Activated naive CD4-positive, alpha-beta T cell treated with anti-CD3 and anti-CD28 coated beads, Interleukin-2, amount 50 U/mL, for 24 hours (primary cell): Measurements from ENCODE around the gene IL3RA.
"Not testable (repeated sequence)": the region's sequence is repeated elsewhere in the genome, so short reads cannot be mapped to it uniquely, and the experiment has no call there.

ENCODE experiments used
- H3K27ac Mint-ChIP-seq: one replicate; pipeline ENCODE4 v1.8.0; 2021; ENCODE audit warnings: mild to moderate bottlenecking, mixed read lengths
- H3K27me3 Mint-ChIP-seq: one replicate; pipeline ENCODE4 v1.8.0; 2021; ENCODE audit warnings: mixed read lengths
- H3K36me3 Mint-ChIP-seq: one replicate; pipeline ENCODE4 v1.8.0; 2021; ENCODE audit warnings: mixed read lengths
- H3K4me1 Mint-ChIP-seq: one replicate; pipeline ENCODE4 v1.8.0; 2021; ENCODE audit warnings: mixed read lengths
- H3K4me3 Mint-ChIP-seq: one replicate; pipeline ENCODE4 v1.8.0; 2021; ENCODE audit warnings: mild to moderate bottlenecking, mixed read lengths
- H3K9me3 Mint-ChIP-seq: one replicate; pipeline ENCODE4 v1.8.0; 2021; ENCODE audit warnings: mixed read lengths

IL3RA gene

DNA sequence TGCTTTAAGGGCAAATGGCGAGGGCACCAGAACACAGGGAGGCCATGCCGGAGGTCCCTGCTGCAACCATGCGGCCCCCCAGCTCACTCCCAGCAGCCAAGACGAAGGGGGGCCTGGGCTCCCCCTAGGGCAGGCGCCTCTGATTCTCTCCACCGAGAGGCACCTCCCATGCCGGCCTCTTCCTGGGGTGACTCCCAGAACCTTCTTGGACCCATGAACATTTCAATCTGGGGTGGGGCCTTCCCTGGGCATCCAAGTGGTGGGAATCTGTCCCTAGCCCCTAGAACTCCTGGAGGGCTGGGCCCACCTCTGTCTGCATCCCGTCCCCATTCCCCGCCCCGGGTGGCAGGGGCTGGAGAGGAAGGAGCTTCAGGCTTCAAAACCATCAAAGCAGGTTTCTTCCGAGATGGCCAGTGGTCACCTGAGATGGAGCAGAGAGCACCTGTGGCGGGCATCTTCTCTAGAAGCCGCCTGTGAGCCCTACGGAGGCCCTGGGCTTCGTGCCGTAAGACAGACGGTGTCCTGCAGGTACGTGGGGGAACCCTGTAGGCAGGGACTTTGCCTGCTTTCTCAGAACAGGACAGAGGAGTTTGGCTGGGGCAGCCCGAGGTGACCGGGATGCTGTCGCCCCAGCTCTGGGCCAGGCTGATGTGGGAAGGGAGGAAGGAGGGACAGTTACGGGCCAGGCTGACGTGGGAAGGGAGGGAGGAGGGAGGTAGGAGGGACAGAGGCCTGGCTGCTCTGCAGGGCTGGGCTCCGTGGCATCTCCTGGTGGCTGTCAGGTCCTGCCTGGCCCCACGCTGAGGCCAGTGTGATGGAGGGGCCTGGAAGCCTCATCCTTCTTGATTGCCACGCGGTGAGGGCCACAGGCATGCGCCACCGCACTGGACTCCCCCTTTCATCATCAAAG, 62.1 kb downstream of the IL3RA start:
- Mint-ChIP-seq H3K36me3 (no peaks in the 10 kb centered on the region), H3K4me3 (no peak overlapping the region), H3K27ac (no peak overlapping the region), H3K27me3 (no peaks in the 10 kb centered on the region), H3K9me3 (no peaks in the 10 kb centered on the region), H3K4me1 (peaks cover 22% of the 10 kb centered on the region)

DNA sequence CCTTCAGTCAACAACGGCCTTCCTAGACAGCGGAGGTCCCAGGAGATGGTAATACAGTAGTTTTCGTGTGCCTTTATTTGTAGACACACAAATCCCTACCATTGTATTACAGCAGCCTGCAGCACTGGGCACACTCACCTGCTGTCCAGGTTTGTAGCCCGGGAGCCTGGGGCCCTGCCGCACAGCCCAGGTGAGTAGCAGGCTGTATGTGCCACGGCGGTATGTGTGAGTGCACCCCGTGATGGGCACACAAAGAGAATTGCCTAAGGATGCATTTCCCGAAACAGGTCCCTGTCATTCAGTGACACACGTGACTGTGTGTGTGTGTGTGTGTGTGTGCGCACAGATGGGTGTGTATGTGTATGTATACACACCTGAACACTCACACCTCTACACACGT, 63.5 kb downstream of the IL3RA start:
- peaks cover 12% of the 10 kb centered on the region for H3K4me1 Mint-ChIP-seq
- H3K36me3 Mint-ChIP-seq: no peaks in the 10 kb centered on the region
- H3K27ac Mint-ChIP-seq: no peak overlapping the region
- no peaks in the 10 kb centered on the region for H3K27me3 Mint-ChIP-seq
- H3K4me3 Mint-ChIP-seq: no peak overlapping the region
- H3K9me3 Mint-ChIP-seq: no peaks in the 10 kb centered on the region

DNA sequence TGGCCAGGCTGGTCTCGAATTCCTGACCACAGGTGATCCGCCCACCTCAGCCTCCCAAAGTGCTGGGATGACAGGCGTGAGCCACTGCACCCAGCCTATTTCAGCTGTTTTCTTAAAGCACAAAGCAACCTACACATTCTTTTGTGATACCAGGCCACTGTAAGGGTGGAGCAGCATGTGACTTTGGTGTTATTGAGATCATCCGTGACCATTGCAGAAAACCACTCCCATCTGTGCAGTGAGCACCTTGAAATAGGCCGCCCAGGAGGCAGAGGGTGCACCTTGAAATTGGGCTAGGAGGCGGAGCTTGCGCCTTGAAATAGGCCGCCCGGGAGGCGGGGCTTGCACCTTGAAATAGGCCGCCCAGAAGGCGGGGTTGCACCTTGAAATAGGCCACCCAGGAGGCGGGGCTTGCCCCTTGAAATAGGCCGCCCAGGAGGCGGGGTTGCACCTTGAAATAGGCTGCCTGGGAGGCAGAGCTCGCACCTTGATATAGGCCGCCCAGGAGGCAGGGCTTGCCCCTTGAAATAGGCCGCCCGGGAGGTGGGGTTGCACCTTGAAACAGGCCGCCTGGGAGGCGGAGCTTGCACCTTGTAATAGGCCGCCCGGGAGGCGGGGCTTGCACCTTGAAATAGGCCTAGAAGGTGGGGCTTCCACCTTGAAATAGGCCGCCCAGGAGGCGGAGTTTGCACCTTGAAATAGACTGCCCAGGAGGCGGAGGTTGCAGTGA, 64.3 kb downstream of the IL3RA start:
- Mint-ChIP-seq H3K4me3 (no peak overlapping the region), H3K27me3 (no peaks in the 10 kb centered on the region), H3K9me3 (no peaks in the 10 kb centered on the region), H3K27ac (no peak overlapping the region), H3K4me1 (peaks cover 4% of the 10 kb centered on the region), H3K36me3 (no peaks in the 10 kb centered on the region)

DNA sequence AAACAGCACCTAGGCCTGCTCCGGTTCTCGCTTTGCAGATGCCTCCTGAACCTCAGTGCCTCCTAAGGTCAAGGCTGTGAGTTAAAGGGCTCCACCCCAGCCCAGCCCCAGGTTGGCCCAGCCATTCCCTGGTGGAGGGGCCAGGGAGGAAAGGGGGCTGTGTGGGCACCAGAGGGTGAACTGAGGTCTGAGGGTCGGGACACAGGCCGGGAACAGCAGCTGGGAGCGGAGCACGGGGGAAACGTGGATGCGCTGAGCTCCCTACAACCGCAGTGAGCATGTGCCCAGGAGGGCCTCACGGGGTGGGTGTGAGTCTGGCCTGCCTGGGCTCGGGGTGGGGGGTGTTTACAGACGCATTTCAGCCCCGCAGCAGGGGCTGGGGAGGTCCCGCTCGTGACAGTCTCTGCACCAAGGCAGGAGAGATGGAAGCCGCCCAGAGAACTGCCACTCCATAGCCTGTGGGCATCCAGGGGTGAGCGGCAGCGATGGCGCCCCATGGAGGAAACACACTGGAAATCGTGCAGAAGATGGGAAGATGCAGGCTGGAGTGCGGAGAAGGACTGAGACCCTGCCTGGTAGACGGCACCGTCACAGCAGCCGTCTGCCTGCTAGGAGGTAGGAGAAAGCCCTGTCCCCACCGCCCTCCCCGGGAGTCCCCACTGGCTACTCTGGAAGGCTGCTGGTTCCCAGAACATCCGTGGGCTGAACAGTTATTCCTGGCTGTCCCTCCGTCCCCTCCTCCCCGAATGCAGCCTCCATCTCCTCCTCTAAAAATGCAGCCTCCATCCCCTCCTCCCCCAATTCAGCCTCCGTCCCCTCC, 65.2 kb downstream of the IL3RA start:
- Mint-ChIP-seq H3K4me3 (no peak overlapping the region), H3K27me3 (no peaks in the 10 kb centered on the region), H3K4me1 (no peaks in the 10 kb centered on the region), H3K27ac (no peak overlapping the region), H3K9me3 (no peaks in the 10 kb centered on the region), H3K36me3 (no peaks in the 10 kb centered on the region)

DNA sequence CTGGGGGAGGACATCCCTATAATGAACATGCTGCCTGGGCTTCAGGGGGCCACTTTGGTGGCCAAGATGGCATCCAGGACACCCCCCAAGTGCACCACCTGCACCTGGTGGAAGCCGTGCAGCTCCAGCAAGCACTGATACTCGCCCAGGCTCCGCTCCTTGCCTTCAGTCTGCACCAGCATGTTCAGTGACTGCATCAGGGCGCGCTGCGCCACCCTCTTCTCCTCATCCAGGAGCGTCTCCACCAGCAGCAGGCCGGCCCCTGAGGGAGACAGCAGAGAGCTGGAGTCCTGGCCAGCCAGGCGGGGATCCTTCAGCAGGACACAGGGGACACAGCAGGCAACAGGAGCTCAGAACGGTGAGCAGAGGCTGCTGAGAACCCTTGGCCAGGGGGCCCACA, 66.6 kb downstream of the IL3RA start:
- H3K27ac Mint-ChIP-seq: no peak overlapping the region
- no peak overlapping the region for H3K4me3 Mint-ChIP-seq
- no peaks in the 10 kb centered on the region for H3K36me3 Mint-ChIP-seq
- no peaks in the 10 kb centered on the region for H3K27me3 Mint-ChIP-seq
- H3K9me3 Mint-ChIP-seq: no peaks in the 10 kb centered on the region
- no peaks in the 10 kb centered on the region for H3K4me1 Mint-ChIP-seq

DNA sequence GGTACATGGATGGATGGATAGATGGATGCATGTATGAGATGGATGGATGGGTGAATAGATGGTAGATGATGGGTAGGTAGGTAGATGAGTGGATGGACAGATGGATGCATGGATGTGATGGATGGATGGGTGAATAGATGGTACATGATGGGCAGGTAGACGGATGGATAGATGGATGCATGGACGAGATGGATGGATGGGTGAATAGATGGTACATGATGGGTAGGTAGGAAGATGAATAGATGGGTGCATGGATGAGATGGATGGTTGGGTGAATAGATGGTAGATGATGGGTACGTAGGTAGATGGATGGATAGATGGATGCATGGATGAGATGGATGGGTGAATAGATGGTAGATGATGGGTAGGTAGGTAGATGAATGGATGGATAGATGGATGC, 67.3 kb downstream of the IL3RA start:
- H3K4me1 Mint-ChIP-seq, H3K4me3 Mint-ChIP-seq, H3K27me3 Mint-ChIP-seq, H3K9me3 Mint-ChIP-seq, H3K36me3 Mint-ChIP-seq, H3K27ac Mint-ChIP-seq: not testable (repeated sequence)

DNA sequence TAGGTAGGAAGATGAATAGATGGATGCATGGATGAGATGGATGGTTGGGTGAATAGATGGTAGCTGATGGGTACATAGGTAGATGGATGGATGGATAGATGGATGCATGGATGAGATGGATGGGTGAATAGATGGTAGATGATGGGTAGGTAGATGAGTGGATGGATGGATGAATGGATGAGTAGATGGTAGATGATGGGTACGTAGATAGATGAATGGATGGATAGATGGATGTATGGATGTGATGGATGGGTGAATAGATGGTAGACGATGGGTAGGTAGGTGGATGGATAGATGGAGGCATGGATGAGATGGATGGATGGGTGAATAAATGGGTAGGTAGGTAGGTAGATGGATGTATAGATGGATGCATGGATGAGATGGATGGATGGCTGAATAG, 69.2 kb downstream of the IL3RA start:
- H3K36me3 Mint-ChIP-seq, H3K27ac Mint-ChIP-seq, H3K9me3 Mint-ChIP-seq, H3K27me3 Mint-ChIP-seq, H3K4me1 Mint-ChIP-seq, H3K4me3 Mint-ChIP-seq: not testable (repeated sequence)

DNA sequence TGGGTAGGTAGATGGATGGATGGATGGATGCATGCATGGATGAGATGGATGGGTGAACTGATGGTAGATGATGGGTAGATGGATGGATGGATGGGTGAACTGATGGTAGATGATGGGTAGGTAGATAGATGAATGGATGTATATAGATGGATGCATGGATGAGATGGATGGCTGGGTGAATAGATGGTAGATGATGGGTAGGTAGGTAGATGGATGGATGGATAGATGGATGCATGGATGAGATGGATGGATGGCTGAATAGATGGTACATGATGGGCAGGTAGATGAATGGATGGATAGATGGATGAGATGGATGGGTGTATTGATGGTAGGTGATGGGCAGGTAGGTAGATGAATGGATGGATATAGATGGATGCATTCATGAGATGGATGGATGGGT, 70.5 kb downstream of the IL3RA start:
- Mint-ChIP-seq H3K4me1 (no peaks in the 10 kb centered on the region), H3K27me3 (no peaks in the 10 kb centered on the region), H3K9me3 (no peaks in the 10 kb centered on the region), H3K4me3 (no peak overlapping the region), H3K27ac (no peak overlapping the region), H3K36me3 (peaks cover 6% of the 10 kb centered on the region)

DNA sequence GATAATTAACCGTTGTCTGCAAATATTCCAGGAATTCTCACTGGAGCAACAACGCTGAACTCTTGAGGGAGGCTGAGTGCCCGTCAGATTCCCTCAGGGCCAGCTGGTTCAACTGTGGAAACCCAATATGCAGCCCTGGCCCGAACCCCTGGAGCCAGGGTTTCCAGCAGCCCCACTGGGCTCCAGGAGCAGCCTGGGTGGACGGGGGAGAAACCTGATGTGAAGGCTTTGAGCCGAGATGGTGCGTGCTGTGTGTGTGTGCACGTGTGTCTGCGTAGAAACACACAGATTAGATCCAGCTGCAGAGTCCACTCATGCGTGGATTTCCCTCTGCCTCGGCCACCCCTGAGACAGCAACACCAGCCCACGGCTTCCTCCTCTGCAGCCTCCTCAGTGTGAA, 74.7 kb downstream of the IL3RA start:
- H3K4me3 Mint-ChIP-seq: no peak overlapping the region
- peaks cover 23% of the 10 kb centered on the region for H3K36me3 Mint-ChIP-seq
- H3K27ac Mint-ChIP-seq: no peak overlapping the region
- H3K9me3 Mint-ChIP-seq: no peaks in the 10 kb centered on the region
- H3K4me1 Mint-ChIP-seq: no peaks in the 10 kb centered on the region
- H3K27me3 Mint-ChIP-seq: no peaks in the 10 kb centered on the region

DNA sequence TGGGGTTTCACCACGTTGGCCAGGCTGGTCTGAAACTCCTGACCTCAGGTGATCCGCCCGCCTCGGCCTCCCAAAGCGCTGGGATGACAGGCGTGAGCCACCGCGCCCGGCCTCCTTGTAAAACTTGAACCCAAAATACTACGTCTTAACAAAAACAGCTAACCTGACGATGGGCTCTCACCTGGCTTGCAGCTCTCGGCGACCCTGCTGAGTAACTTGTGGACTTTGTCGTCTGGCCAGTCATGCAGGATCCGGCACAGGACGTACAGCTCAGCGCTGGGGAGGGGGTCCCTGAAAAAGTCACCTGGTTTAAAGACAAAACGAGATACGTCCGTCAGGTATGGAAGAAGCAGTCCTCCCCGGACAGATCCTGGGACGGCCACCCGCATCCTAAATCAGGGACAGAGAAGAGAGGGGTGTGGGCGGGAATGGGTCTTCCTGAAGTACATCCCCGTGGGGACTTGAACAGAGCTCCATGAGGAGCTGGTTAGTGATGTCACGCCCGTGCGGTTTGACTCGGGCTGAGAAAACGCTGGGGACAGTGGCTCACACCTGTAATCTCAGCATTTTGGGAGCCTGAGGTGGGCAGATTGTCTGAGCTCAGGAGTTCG, 76.1 kb downstream of the IL3RA start:
- Mint-ChIP-seq H3K27me3 (no peaks in the 10 kb centered on the region), H3K27ac (no peak overlapping the region), H3K4me3 (no peak overlapping the region), H3K9me3 (no peaks in the 10 kb centered on the region), H3K36me3 (peaks cover 23% of the 10 kb centered on the region), H3K4me1 (no peaks in the 10 kb centered on the region)

DNA sequence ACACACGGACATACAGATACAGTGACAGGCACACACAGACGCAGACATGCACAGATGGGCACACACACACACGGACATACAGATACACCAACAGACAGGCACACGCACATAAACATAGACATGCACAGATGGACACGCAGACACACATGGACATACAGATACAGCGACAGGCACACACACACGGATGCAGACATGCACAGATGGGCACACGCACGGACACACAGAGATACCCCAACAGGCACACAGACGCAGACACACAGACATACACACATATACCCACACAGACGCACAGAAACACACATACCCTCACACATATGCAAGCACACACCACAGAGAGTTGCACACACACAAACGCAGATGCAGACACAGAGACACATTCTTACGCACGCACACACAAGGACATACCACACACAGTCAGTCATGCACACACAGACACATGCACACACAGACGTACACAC, 79.8 kb downstream of the IL3RA start:
- Mint-ChIP-seq H3K4me1 (no peaks in the 10 kb centered on the region), H3K9me3 (no peaks in the 10 kb centered on the region), H3K27ac (no peak overlapping the region), H3K36me3 (peaks cover 25% of the 10 kb centered on the region), H3K4me3 (no peak overlapping the region), H3K27me3 (no peaks in the 10 kb centered on the region)

DNA sequence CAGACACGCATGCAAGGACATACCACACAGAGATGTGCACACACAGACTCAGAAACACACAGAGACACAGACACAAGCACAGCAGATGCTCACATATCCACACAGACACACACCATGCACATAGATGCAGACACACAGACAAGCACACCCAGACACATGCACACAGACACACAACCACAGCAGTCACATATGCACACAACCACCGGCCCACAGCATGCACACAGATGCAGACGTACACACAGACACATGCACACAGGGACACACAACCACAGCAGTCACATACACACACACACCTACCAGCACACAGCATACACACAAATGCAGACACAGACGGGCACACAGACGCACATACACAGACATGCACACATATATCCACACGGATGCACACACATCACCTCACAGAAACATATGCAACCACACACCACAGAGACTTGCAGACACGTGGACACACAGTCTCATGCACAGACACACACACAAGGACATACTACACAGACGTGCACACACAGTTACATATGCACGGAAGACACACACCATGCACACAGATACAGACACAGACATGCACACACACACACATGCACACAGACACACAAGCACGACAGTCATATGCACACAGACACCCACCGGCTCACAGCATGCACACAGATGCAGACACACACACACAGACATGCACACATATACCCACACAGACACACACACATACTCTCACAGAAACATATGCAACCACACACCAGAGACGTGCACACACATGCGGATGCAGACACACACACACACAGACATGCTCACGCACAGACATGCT, 80.6 kb downstream of the IL3RA start:
- Mint-ChIP-seq H3K36me3 (peaks cover 27% of the 10 kb centered on the region), H3K4me3 (no peak overlapping the region)

DNA sequence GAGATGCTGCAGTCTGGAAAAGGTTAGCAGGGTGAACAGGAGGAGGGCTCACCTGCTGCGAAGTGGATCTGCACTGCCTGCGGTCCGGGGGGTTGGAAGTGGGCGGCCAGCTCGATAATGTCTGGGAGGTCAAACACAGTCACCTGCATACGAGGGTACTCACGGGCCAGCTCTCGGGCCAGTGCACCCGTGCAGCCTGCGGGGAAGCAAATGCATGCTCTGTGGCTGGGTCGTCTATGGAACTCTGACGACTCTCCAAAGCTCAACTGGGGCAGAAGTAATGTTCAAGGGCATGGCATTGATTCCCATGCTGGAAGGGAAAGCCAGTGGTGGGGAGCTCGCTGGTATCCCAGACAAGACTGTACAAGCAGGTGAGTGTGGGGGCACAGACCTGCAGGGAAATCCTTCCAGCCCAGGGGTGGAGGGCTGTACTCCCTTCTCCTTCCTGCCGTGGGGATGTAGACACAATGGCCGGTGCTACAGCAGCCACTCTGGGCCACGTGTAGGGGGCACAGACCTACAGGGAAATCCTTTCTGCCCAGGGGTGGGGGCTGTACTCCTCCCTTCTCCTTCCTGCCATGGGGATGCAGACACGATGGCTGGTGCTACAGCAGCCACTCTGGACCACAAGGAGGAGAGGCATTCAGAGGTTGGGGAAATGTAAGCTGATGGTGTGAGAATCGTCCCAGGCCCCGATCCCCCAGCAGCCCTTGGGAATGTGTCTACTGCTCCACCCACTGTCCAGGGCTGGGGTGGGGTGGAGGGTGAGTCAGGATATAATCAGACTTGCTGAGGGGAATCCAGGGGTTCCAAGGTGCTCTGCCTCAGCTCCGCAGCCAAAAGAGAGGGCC, 81.6 kb downstream of the IL3RA start:
- no peak overlapping the region for H3K4me3 Mint-ChIP-seq
- H3K9me3 Mint-ChIP-seq: no peaks in the 10 kb centered on the region
- no peaks in the 10 kb centered on the region for H3K4me1 Mint-ChIP-seq
- H3K27me3 Mint-ChIP-seq: no peaks in the 10 kb centered on the region
- H3K36me3 Mint-ChIP-seq: peaks cover 22% of the 10 kb centered on the region
- H3K27ac Mint-ChIP-seq: no peak overlapping the region

More for the DNA sequence above, 80.6 kb downstream of the IL3RA start:
- Mint-ChIP-seq H3K27me3 (no peaks in the 10 kb centered on the region), H3K4me1 (no peaks in the 10 kb centered on the region), H3K27ac (no peak overlapping the region), H3K9me3 (no peaks in the 10 kb centered on the region)

DNA sequence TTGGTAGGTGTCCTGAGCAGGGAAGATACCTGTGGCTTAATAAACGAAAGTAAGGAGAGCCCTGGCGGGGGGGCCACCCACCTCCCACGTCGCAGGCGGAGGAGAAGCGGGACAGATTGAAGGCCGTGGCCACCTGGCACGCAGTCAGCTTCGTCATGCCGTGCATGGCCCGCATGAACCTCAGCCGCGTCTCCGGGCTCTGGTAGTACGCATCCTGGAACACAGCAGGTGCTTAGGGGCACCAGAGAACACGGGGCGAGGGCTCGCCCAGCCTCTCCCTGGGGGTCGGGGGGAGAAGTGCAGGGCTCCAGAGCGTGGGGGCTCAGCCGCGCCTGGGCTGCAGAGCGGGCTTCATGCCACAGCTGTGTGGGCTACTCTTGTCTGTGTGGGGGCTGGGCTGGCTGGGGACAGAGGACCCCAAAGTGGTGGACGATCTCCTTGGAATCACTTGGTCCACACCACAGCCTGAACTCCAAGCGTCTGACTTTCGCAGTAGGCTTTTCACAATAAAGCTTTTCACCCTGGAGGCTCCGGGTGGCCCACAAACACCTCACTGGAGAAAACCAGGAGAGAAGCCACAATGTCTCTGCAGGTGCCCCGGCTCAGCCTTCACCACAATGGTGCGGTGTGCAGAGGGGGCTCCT, 82.4 kb downstream of the IL3RA start:
- no peaks in the 10 kb centered on the region for H3K4me1 Mint-ChIP-seq
- H3K36me3 Mint-ChIP-seq: peaks cover 21% of the 10 kb centered on the region
- H3K27me3 Mint-ChIP-seq: no peaks in the 10 kb centered on the region
- H3K4me3 Mint-ChIP-seq: no peak overlapping the region
- no peaks in the 10 kb centered on the region for H3K9me3 Mint-ChIP-seq
- no peak overlapping the region for H3K27ac Mint-ChIP-seq
